SU-DHL-6 (cell line): ENCODE data around the gene NEDD4.

Experiments
- H2AFZ ChIP-seq: fragments of 200-600 bp; sonication (generic); 2 replicates; pipeline ENCODE4 v1.6.1; 2014; ENCODE audit warnings: low read depth, mild to moderate bottlenecking, moderate library complexity, mixed read lengths, antibody characterized with exemption, low read length; ENCODE audit not compliant: severe bottlenecking
- H3F3A ChIP-seq: fragments of 200-600 bp; shearing (Covaris generic); 2 replicates; pipeline ENCODE4 v1.6.0; 2016; ENCODE audit warnings: antibody characterized with exemption, mild to moderate bottlenecking; ENCODE audit not compliant: insufficient read depth
- H3K27ac ChIP-seq: fragments of 200-600 bp; sonication (generic); 2 replicates; pipeline ENCODE4 v1.5.1; 2016; ENCODE audit warnings: low read depth, mild to moderate bottlenecking, low read length, moderate library complexity, mixed read lengths
- H3K27me3 ChIP-seq: fragments of 200-600 bp; sonication (generic), shearing (Covaris generic); 2 replicates; pipeline ENCODE4 v1.6.0; 2014; ENCODE audit warnings: mild to moderate bottlenecking, low read length
- H3K36me3 ChIP-seq: fragments of 200-600 bp; sonication (generic); 2 replicates; pipeline ENCODE4 v1.6.1; 2014; ENCODE audit warnings: mild to moderate bottlenecking, low read length, mixed read lengths
- H3K4me2 ChIP-seq: fragments of 300-600, 200-600 bp; shearing (Covaris generic), sonication (generic); 2 replicates; pipeline ENCODE4 v1.6.0; 2014; ENCODE audit warnings: low read length, low read depth, mild to moderate bottlenecking; ENCODE audit not compliant: poor library complexity, severe bottlenecking
- H3K4me3 ChIP-seq: fragments of 200-600 bp; sonication (generic); 2 replicates; pipeline ENCODE4 v1.5.1; 2014; ENCODE audit warnings: antibody characterized with exemption, low read length, mild to moderate bottlenecking, mixed read lengths; ENCODE audit not compliant: insufficient read depth, poor library complexity, severe bottlenecking
- H3K79me2 ChIP-seq: fragments of 200-600 bp; sonication (generic); 2 replicates; pipeline ENCODE4 v1.6.1; 2014; ENCODE audit warnings: mild to moderate bottlenecking, low read length, moderate library complexity; ENCODE audit not compliant: insufficient read depth
- H3K9ac ChIP-seq: fragments of 200-600 bp; sonication (generic); 2 replicates; pipeline ENCODE4 v1.7.0; 2014; ENCODE audit warnings: mild to moderate bottlenecking, low read length
- H3K9me2 ChIP-seq: fragments of 200-600 bp; sonication (generic); replicated peaks from 2 replicates; pipeline ENCODE4 v1.6.1; 2014; ENCODE audit warnings: low read length; ENCODE audit not compliant: insufficient read depth
- H3K9me3 ChIP-seq: fragments of 200-600 bp; sonication (generic); 2 replicates; pipeline ENCODE4 v1.6.1; 2014; ENCODE audit warnings: low read length, mixed read lengths; ENCODE audit not compliant: insufficient read depth
- H4K20me1 ChIP-seq: fragments of 200-600 bp; sonication (generic); 2 replicates; pipeline ENCODE4 v1.6.1; 2014; ENCODE audit warnings: low read depth, mild to moderate bottlenecking, antibody characterized with exemption, low read length, moderate library complexity, mixed read lengths
- CTCF ChIP-seq: fragments of 200-600 bp; sonication (generic); IDR thresholded peaks from one replicate; pipeline ENCODE4 v1.5.1; 2017; ENCODE audit warnings: antibody characterized with exemption, mild to moderate bottlenecking, low read length, moderate library complexity; ENCODE audit not compliant: insufficient read depth, poor library complexity, severe bottlenecking
- EZH2phosphoT487 ChIP-seq: fragments of 200-600 bp; sonication (generic), shearing (Covaris generic); conservative IDR thresholded peaks from 2 replicates; pipeline ENCODE4 v1.6.1; 2018; ENCODE audit warnings: mild to moderate bottlenecking, antibody characterized with exemption, low read length, moderate library complexity, mixed read lengths

The NEDD4 gene

GRCh38 chr15:55879181-55879580 lies 114.2 kb downstream of the NEDD4 start:
- Histone ChIP-seq H3K36me3 (no peaks in the 10 kb centered on the region), H3K4me3 (no peak overlapping the region), H3K27me3 (no peaks in the 10 kb centered on the region), H4K20me1 (no peaks in the 10 kb centered on the region), H3K27ac (no peak overlapping the region), H3F3A (no peaks in the 10 kb centered on the region), H3K9me2 (no peaks in the 10 kb centered on the region), H3K9ac (no peak overlapping the region), H2AFZ (no peak overlapping the region), H3K4me2 (no peak overlapping the region), H3K9me3 (no peaks in the 10 kb centered on the region), H3K79me2 (no peaks in the 10 kb centered on the region)
- TF ChIP-seq CTCF (no peak), EZH2phosphoT487 (no peak)

GRCh38 chr15:55873024-55873720 lies 120.2 kb downstream of the NEDD4 start:
- Histone ChIP-seq H3K36me3 (no peaks in the 10 kb centered on the region), H3K79me2 (no peaks in the 10 kb centered on the region), H3K4me2 (no peak overlapping the region), H3K9ac (no peak overlapping the region), H2AFZ (no peak overlapping the region), H3K27ac (no peak overlapping the region), H3K4me3 (no peak overlapping the region), H3K9me3 (no peaks in the 10 kb centered on the region), H3F3A (no peaks in the 10 kb centered on the region), H4K20me1 (no peaks in the 10 kb centered on the region), H3K9me2 (no peaks in the 10 kb centered on the region), H3K27me3 (no peaks in the 10 kb centered on the region)
- TF ChIP-seq EZH2phosphoT487 = no peak
- TF ChIP-seq CTCF = no peak

GRCh38 chr15:55872471-55872870 lies 120.9 kb downstream of the NEDD4 start:
- no peak for TF ChIP-seq EZH2phosphoT487
- TF ChIP-seq CTCF = no peak
- no peaks in the 10 kb centered on the region for H3K9me2 ChIP-seq
- no peaks in the 10 kb centered on the region for H3K9me3 ChIP-seq
- no peaks in the 10 kb centered on the region for H3F3A ChIP-seq
- no peak overlapping the region for H3K27ac ChIP-seq
- no peak overlapping the region for H3K4me3 ChIP-seq
- no peaks in the 10 kb centered on the region for H4K20me1 ChIP-seq
- H3K4me2 ChIP-seq = no peak overlapping the region
- H3K36me3 ChIP-seq = no peaks in the 10 kb centered on the region
- H3K9ac ChIP-seq = no peak overlapping the region
- H3K79me2 ChIP-seq = no peaks in the 10 kb centered on the region
- no peaks in the 10 kb centered on the region for H3K27me3 ChIP-seq
- H2AFZ ChIP-seq = no peak overlapping the region
